Measurements from ENCODE around the gene CDV3. TPM values are rescaled to one million over a fixed set of nuclear protein-coding genes. Genes with fewer than 3 reads are reported as not detected.
"Not testable (repeated sequence)": the region's sequence is repeated elsewhere in the genome, so short reads cannot be mapped to it uniquely, and the experiment has no call there.

CDV3 gene
- total RNA-seq, 1 donor from 2014 or later: 227 TPM

- no peak for TF ChIP-seq CTCF (IDR thresholded peaks at IDR 0.05)
- POLR2A ChIA-PET: interaction anchor here (0.5 kb wide), 1 partner anchor 12 kb away, joined by 4 read pairs; no protein-coding TSS in a partner anchor
- H3K9me3 Mint-ChIP-seq: peaks cover 6% of the 10 kb centered on the region
- H3K4me1 Mint-ChIP-seq: peaks cover 2% of the 10 kb centered on the region
- H3K27ac Mint-ChIP-seq: no peak overlapping the region
- DNase-seq (no peak), ATAC-seq (ENCODE audit: low read depth) (no peak)
- H3K4me3 Mint-ChIP-seq: no peak overlapping the region
- no peaks in the 10 kb centered on the region for H3K27me3 Mint-ChIP-seq
- intact Hi-C loops (cut with micrococcal nuclease): no loop called here
- CTCF ChIA-PET: interaction anchor here (1.0 kb wide), 1 partner anchor 9 kb away, joined by 3 read pairs; no protein-coding TSS in a partner anchor
- H3K36me3 Mint-ChIP-seq (ENCODE audit: low read depth): no peaks in the 10 kb centered on the region
These were observed 32.4 kb upstream of the CDV3 start for GRCh38 chr3:133540896-133541674.

- intact Hi-C loops (cut with micrococcal nuclease): no loop called here
- ChIA-PET CTCF (no interaction called here), POLR2A (no interaction called here)
- no peak for ATAC-seq (ENCODE audit: low read depth)
- H3K4me3 Mint-ChIP-seq: no peak overlapping the region
- H3K27ac Mint-ChIP-seq: no peak overlapping the region
- H3K9me3 Mint-ChIP-seq: peaks cover 5% of the 10 kb centered on the region
- H3K27me3 Mint-ChIP-seq: no peaks in the 10 kb centered on the region
- peaks cover 2% of the 10 kb centered on the region for H3K4me1 Mint-ChIP-seq
- no peak for TF ChIP-seq CTCF (IDR thresholded peaks at IDR 0.05)
- H3K36me3 Mint-ChIP-seq (ENCODE audit: low read depth): no peaks in the 10 kb centered on the region
- DNase-seq: no peak
These were observed 30.6 kb upstream of the CDV3 start for GRCh38 chr3:133542871-133543270.

GRCh38 chr3:133544983-133545382 is 28.5 kb upstream of the CDV3 start:
- peaks cover 13% of the 10 kb centered on the region for H3K4me1 Mint-ChIP-seq
- H3K9me3 Mint-ChIP-seq; H3K27ac Mint-ChIP-seq; DNase-seq; CTCF ChIA-PET; H3K27me3 Mint-ChIP-seq; ATAC-seq (ENCODE audit: low read depth); H3K4me3 Mint-ChIP-seq; POLR2A ChIA-PET; H3K36me3 Mint-ChIP-seq (ENCODE audit: low read depth); intact Hi-C loops (cut with micrococcal nuclease): not testable (repeated sequence)

- Mint-ChIP-seq H3K36me3 (ENCODE audit: low read depth) (no peaks in the 10 kb centered on the region), H3K27ac (no peak overlapping the region), H3K4me3 (no peak overlapping the region), H3K4me1 (peaks cover 17% of the 10 kb centered on the region), H3K9me3 (no peaks in the 10 kb centered on the region), H3K27me3 (no peaks in the 10 kb centered on the region)
- DNase-seq (no peak), ATAC-seq (ENCODE audit: low read depth) (no peak)
- no peak for TF ChIP-seq CTCF (IDR thresholded peaks at IDR 0.05)
- ChIA-PET CTCF (no interaction called here), POLR2A (interaction anchor here (0.9 kb wide), 1 partner anchor 20 kb away, joined by 4 read pairs; no protein-coding TSS in a partner anchor)
- intact Hi-C loops (cut with micrococcal nuclease): no loop called here
These were observed 25.9 kb upstream of the CDV3 start for GRCh38 chr3:133547432-133548041.

GRCh38 chr3:133548090-133548489 is 25.4 kb upstream of the CDV3 start:
- CTCF ChIA-PET: no interaction called here
- peaks cover 17% of the 10 kb centered on the region for H3K4me1 Mint-ChIP-seq
- POLR2A ChIA-PET: no interaction called here
- no peak for ATAC-seq (ENCODE audit: low read depth)
- H3K27me3 Mint-ChIP-seq: no peaks in the 10 kb centered on the region
- DNase-seq: no peak
- intact Hi-C loops (cut with micrococcal nuclease): no loop called here
- no peaks in the 10 kb centered on the region for H3K36me3 Mint-ChIP-seq (ENCODE audit: low read depth)
- TF ChIP-seq CTCF (IDR thresholded peaks at IDR 0.05): no peak
- no peak overlapping the region for H3K4me3 Mint-ChIP-seq
- no peak overlapping the region for H3K27ac Mint-ChIP-seq
- no peaks in the 10 kb centered on the region for H3K9me3 Mint-ChIP-seq
